Ishikawa (cell line): ENCODE measurements around the gene ATP6V0A1.
A peak's percentile ranks its signal among the peaks of the same experiment; 100 is the strongest.

Experiments
- CEBPB ChIP-seq: IDR thresholded peaks from 2 replicates; pipeline ENCODE4 v1.6.1; 2012
- CREB1 ChIP-seq: IDR thresholded peaks from 2 replicates; pipeline ENCODE4 v1.6.1; 2012; ENCODE audit warnings: low read depth
- EGR1 ChIP-seq: IDR thresholded peaks from 2 replicates; pipeline ENCODE4 v1.6.1; 2012
- EP300 ChIP-seq: IDR thresholded peaks from 2 replicates; pipeline ENCODE4 v1.6.1; 2012; ENCODE audit warnings: borderline replicate concordance
- FOXM1 ChIP-seq: IDR thresholded peaks from 2 replicates; pipeline ENCODE4 v1.6.1; 2012; ENCODE audit warnings: low read depth, borderline replicate concordance
- NFIC ChIP-seq: IDR thresholded peaks from 2 replicates; pipeline ENCODE4 v1.6.1; 2012
- RAD21 ChIP-seq: IDR thresholded peaks from 2 replicates; pipeline ENCODE4 v1.6.1; 2012; ENCODE audit warnings: low read depth
- REST ChIP-seq: IDR thresholded peaks from 2 replicates; pipeline ENCODE4 v1.6.1; 2012; ENCODE audit warnings: low read depth, mild to moderate bottlenecking
- TAF1 ChIP-seq: IDR thresholded peaks from 2 replicates; pipeline ENCODE4 v1.6.1; 2012; ENCODE audit warnings: low read depth, mild to moderate bottlenecking
- TCF12 ChIP-seq: IDR thresholded peaks from 2 replicates; pipeline ENCODE4 v1.6.1; 2012; ENCODE audit warnings: low read depth
- TEAD4 ChIP-seq: IDR thresholded peaks from 2 replicates; pipeline ENCODE4 v1.6.1; 2012
- USF1 ChIP-seq: IDR thresholded peaks from 2 replicates; pipeline ENCODE4 v1.6.1; 2012
- YY1 ChIP-seq: IDR thresholded peaks from 2 replicates; pipeline ENCODE4 v1.6.1; 2012; ENCODE audit warnings: low read depth
- ZBTB7A ChIP-seq: IDR thresholded peaks from 2 replicates; pipeline ENCODE4 v1.6.1; 2012; ENCODE audit warnings: low read depth
- TF ChIP-seq, protein P1 (sequence below): IDR thresholded peaks from 2 replicates; pipeline ENCODE4 v1.6.1; 2012

ATP6V0A1 gene

GRCh38 chr17:42560246-42560645, 101.6 kb downstream of the ATP6V0A1 start:
- TF ChIP-seq EP300 (no peak), REST (no peak), TEAD4 (no peak), CREB1 (no peak), TAF1 (no peak), NFIC (no peak), TCF12 (no peak)

GRCh38 chr17:42561897-42562387, 103.3 kb downstream of the ATP6V0A1 start, which contains the start of gene COASY:
Gene COASY, plus strand, starts transcription at chr17:42562148. Its CDS starts 475 bp downstream, at chr17:42562623.
- TF ChIP-seq YY1 (peak; percentile 62), TEAD4 (peak; percentile 42; the same call in 1 of the 2 replicates), USF1 (0 out of 2 replicates have a peak, but pooled peaks have one; percentile 20), NFIC (no peak), TAF1 (peak; percentile 74; the same call in 1 of the 2 replicates), ZBTB7A (no peak), RAD21 (no peak), REST (no peak), CEBPB (0 out of 2 replicates have a peak, but pooled peaks have one; percentile 36), TCF12 (peak; percentile 51; the same call in 1 of the 2 replicates), CREB1 (no peak), EGR1 (no peak)
- TF ChIP-seq, protein P1, sequence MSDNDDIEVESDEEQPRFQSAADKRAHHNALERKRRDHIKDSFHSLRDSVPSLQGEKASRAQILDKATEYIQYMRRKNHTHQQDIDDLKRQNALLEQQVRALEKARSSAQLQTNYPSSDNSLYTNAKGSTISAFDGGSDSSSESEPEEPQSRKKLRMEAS, result peak; percentile 88

GRCh38 chr17:42562388-42563142, 103.9 kb downstream of the ATP6V0A1 start:
- TF ChIP-seq EP300 (no peak), TAF1 (peak; percentile 22; the same call in 1 of the 2 replicates), YY1 (peak; percentile 39; the same call in 1 of the 2 replicates)

GRCh38 chr17:42563143-42563509, 104.4 kb downstream of the ATP6V0A1 start:
- TF ChIP-seq YY1, result no peak
- no peak for TF ChIP-seq FOXM1
- TF ChIP-seq ZBTB7A, result no peak
- no peak for TF ChIP-seq TAF1
- TF ChIP-seq RAD21, result no peak
- TF ChIP-seq REST, result no peak
- TF ChIP-seq EP300, result no peak
- TF ChIP-seq NFIC, result no peak
- TF ChIP-seq CEBPB, result no peak
- no peak for TF ChIP-seq USF1
- TF ChIP-seq CREB1, result no peak
- no peak for TF ChIP-seq EGR1
- TF ChIP-seq TCF12, result no peak
- TF ChIP-seq TEAD4, result no peak
- TF ChIP-seq, protein P1, result no peak; the same call in 1 of the 2 replicates
